ENCODE results near the gene ALDH2.
"Not testable (repeated sequence)": the region's sequence is repeated elsewhere in the genome, so short reads cannot be mapped to it uniquely, and the experiment has no call there.

Gene ALDH2

GRCh38 chr12:111759991-111760390 is 6.7 kb upstream of the ALDH2 start:
- DNase-seq, result no peak

- no peak for DNase-seq
Measured at GRCh38 chr12:111761099-111761498, 5.6 kb upstream of the ALDH2 start.

DNA sequence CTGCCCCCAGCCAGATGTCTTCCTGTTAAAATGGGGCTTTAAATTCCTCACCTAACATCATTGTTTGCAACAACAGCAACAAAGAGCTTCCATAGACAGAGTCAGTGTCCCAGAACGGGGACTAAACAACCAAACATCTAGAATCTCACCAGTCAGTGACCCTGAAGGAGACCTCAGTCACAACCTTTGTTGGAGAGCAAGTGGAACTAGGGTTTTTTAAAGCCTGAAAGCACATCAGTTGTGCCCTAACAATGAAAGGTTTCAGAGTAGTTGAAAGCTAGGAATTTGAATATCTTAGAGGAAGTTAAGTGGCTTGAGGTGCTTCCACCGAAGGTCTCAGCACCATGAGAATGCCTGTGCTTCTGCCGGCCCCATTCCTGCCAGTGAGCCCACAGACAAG is 5.0 kb upstream of the ALDH2 start:
- no peak for DNase-seq

GRCh38 chr12:111763552-111763951 is 3.2 kb upstream of the ALDH2 start:
- DNase-seq, result not testable (repeated sequence)

- no peak for DNase-seq
Measured at GRCh38 chr12:111764120-111764821, 2.5 kb upstream of the ALDH2 start.

GRCh38 chr12:111767362-111768158 is 827 bp downstream of the ALDH2 start:
- DNase-seq, result no peak

GRCh38 chr12:111768159-111768895 is 1.6 kb downstream of the ALDH2 start:
- DNase-seq, result no peak

DNA sequence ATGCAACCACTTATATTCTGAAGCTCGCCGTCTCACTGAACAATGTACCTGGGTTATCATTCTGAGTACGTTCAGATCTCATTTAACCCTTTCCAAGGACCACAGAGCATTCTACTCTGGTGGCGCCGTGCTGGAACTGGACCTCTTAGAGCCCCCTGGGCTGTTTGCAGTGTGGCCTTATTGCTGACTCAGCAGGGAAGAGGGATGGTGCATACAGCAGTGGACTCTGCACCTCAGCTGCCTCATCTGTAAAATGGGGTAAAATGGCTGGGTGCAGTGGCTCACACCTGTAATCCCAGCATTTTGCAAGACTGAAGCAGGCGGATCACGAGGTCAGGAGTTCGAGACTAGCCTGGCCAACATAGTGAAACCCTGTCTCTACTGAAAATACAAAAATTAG is 2.9 kb downstream of the ALDH2 start:
- DNase-seq, result no peak

DNA sequence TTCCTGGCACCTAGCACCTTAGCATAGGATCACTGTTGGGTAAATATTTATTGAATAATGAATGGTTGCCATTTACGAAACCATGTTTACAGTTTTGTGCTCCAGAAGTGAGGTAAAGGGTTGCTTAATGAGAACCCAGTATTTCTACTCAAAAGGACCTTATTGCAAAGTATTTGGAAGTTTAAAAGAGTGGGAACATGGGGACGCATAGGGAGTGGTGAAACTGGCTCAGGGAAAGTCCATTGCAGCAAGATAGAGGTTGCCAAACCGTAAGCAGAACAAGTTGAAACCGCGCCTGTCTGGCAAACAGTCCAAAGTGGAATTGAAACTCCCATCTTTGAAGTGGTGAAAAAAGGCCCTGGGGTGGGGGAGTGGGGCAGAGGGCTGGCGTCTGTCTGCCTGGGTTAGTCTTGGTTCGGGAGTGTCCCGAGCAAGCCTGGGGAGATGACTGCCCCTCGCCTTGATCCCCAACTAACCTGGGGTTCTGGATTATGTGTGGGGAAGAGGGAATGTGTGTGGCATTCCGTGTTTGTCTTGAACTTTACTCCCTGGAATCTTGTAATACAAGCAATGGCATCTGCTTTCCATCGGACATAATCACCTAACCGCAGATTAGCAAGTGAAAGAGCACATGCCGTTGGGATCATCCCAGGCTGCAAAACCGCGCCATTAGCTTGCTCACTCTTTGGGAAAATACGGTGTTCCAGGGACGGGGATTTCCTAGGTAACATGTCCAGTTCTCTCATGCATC is 7.2 kb downstream of the ALDH2 start:
- DNase-seq, result no peak

- DNase-seq, result no peak
Measured at GRCh38 chr12:111775205-111776193, 8.8 kb downstream of the ALDH2 start.

- no peak for DNase-seq
Measured at GRCh38 chr12:111776836-111777344, 10.2 kb downstream of the ALDH2 start.

- no peak for DNase-seq
Measured at GRCh38 chr12:111777345-111778045, 10.8 kb downstream of the ALDH2 start.

DNA sequence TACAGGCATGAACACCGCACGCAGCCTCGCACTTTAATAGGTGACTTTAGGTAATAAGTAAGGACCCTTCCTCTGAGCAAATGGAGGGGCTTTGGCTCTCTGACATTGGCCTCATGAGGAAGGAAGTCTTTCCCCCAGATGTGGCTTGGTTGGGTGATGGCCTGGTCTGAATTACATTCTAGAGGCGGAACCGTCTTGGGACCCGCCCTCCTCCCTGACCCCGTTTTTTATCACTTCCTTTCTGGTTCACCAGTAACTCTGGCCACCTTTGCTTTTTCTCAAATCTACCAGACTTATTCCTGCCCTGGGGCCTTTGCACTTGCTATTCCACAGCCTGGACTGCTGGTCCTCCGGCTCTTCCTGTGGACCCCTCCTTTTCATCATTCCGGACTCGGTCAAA is 13.4 kb downstream of the ALDH2 start:
- no peak for DNase-seq

GRCh38 chr12:111780615-111781014 is 13.9 kb downstream of the ALDH2 start:
- no peak for DNase-seq

GRCh38 chr12:111781085-111781658 is 14.4 kb downstream of the ALDH2 start:
- no peak for DNase-seq

GRCh38 chr12:111783046-111783445 is 16.3 kb downstream of the ALDH2 start:
- no peak for DNase-seq

DNA sequence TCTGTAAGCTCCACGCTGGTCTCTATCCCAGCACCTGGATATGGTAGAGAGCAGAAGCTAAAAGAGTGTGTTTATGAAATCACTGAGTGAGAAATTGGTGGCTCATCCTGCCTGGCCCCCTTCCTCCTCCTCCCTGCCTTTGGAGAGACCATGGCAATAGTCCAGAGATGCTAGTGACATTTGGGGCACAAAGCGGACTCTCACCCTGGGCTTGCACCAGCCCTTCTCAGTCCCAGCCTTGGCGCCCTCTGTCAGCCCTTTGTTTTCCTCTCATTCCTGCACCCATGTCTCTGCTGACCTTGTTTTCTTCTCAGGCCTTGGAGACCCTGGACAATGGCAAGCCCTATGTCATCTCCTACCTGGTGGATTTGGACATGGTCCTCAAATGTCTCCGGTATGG is 18.2 kb downstream of the ALDH2 start:
- DNase-seq, result no peak

DNA sequence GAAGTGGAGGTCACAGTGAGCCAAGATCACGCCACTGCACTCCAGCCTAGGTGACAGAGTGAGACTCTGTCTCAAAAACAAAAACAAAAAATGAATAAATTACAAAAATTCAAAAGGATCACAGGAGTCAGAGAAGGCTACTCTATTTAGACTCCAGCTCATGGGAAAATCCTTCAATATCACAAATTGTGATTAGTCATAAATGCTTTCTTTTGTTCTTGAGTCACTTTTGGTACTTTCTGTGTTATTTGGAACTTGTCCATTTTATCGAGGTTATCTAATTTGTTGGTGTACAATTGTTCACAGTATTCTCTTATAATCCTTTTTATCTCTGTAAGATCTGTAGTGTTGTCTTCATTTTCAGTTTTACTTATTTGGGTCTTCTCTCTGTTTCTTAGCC is 18.9 kb downstream of the ALDH2 start:
- DNase-seq, result no peak

- no peak for DNase-seq
Measured at GRCh38 chr12:111788178-111788654, 21.5 kb downstream of the ALDH2 start.

DNA sequence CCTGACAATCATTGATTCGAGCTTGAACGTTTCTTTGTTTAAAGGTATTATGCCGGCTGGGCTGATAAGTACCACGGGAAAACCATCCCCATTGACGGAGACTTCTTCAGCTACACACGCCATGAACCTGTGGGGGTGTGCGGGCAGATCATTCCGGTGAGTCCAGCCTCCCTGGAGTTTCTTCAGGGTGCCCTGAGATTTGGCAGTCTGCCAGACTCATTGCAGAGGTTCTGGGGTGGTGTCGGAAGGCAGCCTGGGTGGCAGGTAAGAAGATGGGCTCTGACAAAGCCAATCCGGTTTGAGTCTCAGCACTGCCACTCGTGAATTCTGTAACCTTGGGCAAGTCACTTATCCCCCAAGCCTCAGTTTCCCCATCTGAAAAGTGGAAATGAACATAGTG is 23.0 kb downstream of the ALDH2 start:
- no peak for DNase-seq

All from activated CD4-positive, alpha-beta T cell treated with anti-CD3 and anti-CD28 coated beads, Interleukin-2, Interleukin-6, amounts not matched to agents 100 ng/mL and 50 ng/mL, durations not matched to agents 16 hours and 8 hours (primary cell).